Esophagus squamous epithelium (tissue), 5 donors: ENCODE results near the gene MINDY4B. TPM values are rescaled to one million over a fixed set of nuclear protein-coding genes. Genes with fewer than 3 reads are reported as not detected.

Experiments used
- DNase-seq: peaks from one replicate; lab custom pipeline; 2025; lab: John Stamatoyannopoulos, UW
- H3K27ac ChIP-seq, 4 donors: fragments of 200-600 bp; sonication (generic); one replicate each; pipeline ENCODE4 v1.5.1; 2016 to 2019; ENCODE audit warnings: mild to moderate bottlenecking in 1 of 4
- H3K27me3 ChIP-seq, 4 donors: fragments of 200-600 bp; sonication (generic); 1 replicate in 3 of 4; 2 replicates in 1 of 4; pipeline versions ENCODE4 v1.5.1 to v1.6.0; 2017 to 2021; ENCODE audit warnings: antibody characterized with exemption in 1 of 4
- H3K36me3 ChIP-seq, 3 donors: fragments of 200-600 bp; sonication (generic); one replicate each; pipeline ENCODE4 v1.5.1; 2016 to 2019
- H3K4me1 ChIP-seq, 3 donors: fragments of 200-600 bp; sonication (generic); one replicate each; pipeline ENCODE4 v1.5.1; 2017 to 2019
- H3K4me3 ChIP-seq, 4 donors: fragments of 200-600 bp; sonication (generic); 1 replicate in 3 of 4; 2 replicates in 1 of 4; pipeline ENCODE4 v1.5.1; 2016 to 2019; ENCODE audit warnings: mild to moderate bottlenecking in 2 of 4, moderate library complexity in 1 of 4
- H3K9me3 ChIP-seq, 3 donors: fragments of 200-600 bp; sonication (generic); one replicate each; pipeline ENCODE4 v1.5.1; 2016 to 2019
- CTCF ChIP-seq, 6 experiments: fragments of 450-650 bp in 4 of 6; fragments of 200-600 bp in 2 of 6; sonication (generic) in 2 of 6; IDR thresholded peaks; one replicate each; pipeline ENCODE4 v1.5.1; 2016 to 2019; ENCODE audit warnings: antibody characterized with exemption in 6 of 6, mild to moderate bottlenecking in 4 of 6, moderate library complexity in 4 of 6
- POLR2A ChIP-seq, 4 donors: fragments of 450-650 bp; IDR thresholded peaks; one replicate each; pipeline ENCODE4 v1.6.1; 2017; ENCODE audit warnings: antibody characterized with exemption in 4 of 4, mild to moderate bottlenecking in 4 of 4, moderate library complexity in 3 of 4
- WGBS, 2 donors: methylation state at CpG; one replicate each; pipeline ENCODE4 v1.1.5; 2018; 5-methylcytosine and 5-hydroxymethylcytosine counted together
- intact Hi-C: fragments of 100-400 bp; cut with DNase I; formaldehyde crosslinking; loops from one replicate; pipeline ENCODE4 v1.15.0; 2022
- total RNA-seq, 4 donors: library from RNA; depleted of rRNA; stranded (reverse); fragments of >200 nt; gene quantifications; one replicate each; pipeline ENCODE4 v1.1.0, GENCODE V29; 2016
- donor health status: DM: yes; HTN: yes; CAD: no.

The MINDY4B gene
- total RNA-seq, 4 donors from 2014 or later, result not detected

GRCh38 chr3:150913133-150913922 lies 8.1 kb upstream of the MINDY4B start:
- Histone ChIP-seq H3K9me3 (no peaks in the 10 kb centered on the region), H3K36me3 (no peaks in the 10 kb centered on the region), H3K27me3 (peaks cover 0 to 29% (median 0%) of the 10 kb centered on the region in 4 donors), H3K4me3 (no peak overlapping the region), H3K4me1 (no peaks in the 10 kb centered on the region), H3K27ac (no peak overlapping the region)
- no peak for TF ChIP-seq CTCF (IDR thresholded peaks at IDR 0.05)
- TF ChIP-seq POLR2A (IDR thresholded peaks at IDR 0.05), result no peak
- no peak for DNase-seq
- WGBS, 2 donors, result 60 to 62% methylated on average over 4 of the region's 4 CpGs
- intact Hi-C loops, result no loop called here

GRCh38 chr3:150912501-150912900 lies 7.3 kb upstream of the MINDY4B start:
- Histone ChIP-seq H3K9me3 (no peaks in the 10 kb centered on the region), H3K4me1 (no peaks in the 10 kb centered on the region), H3K27me3 (peaks cover 0 to 28% (median 0%) of the 10 kb centered on the region in 4 donors), H3K36me3 (no peaks in the 10 kb centered on the region), H3K4me3 (no peak overlapping the region), H3K27ac (no peak overlapping the region)
- intact Hi-C loops, result no loop called here
- 53% methylated on average over 3 of the region's 3 CpGs for WGBS, 2 donors
- no peak for TF ChIP-seq CTCF (IDR thresholded peaks at IDR 0.05)
- TF ChIP-seq POLR2A (IDR thresholded peaks at IDR 0.05), result no peak
- no peak for DNase-seq

GRCh38 chr3:150911771-150912170 lies 6.5 kb upstream of the MINDY4B start:
- Histone ChIP-seq H3K27me3 (peaks cover 0 to 27% (median 0%) of the 10 kb centered on the region in 4 donors), H3K36me3 (no peaks in the 10 kb centered on the region), H3K9me3 (no peaks in the 10 kb centered on the region), H3K27ac (no peak overlapping the region), H3K4me3 (no peak overlapping the region), H3K4me1 (no peaks in the 10 kb centered on the region)
- no peak for DNase-seq
- intact Hi-C loops, result no loop called here
- TF ChIP-seq POLR2A (IDR thresholded peaks at IDR 0.05), result no peak
- no peak for TF ChIP-seq CTCF (IDR thresholded peaks at IDR 0.05)

- intact Hi-C loops, result no loop called here
- Histone ChIP-seq H3K4me3 (no peak overlapping the region), H3K27me3 (peaks cover 0 to 27% (median 0%) of the 10 kb centered on the region in 4 donors), H3K4me1 (no peaks in the 10 kb centered on the region), H3K9me3 (no peaks in the 10 kb centered on the region), H3K27ac (no peak overlapping the region), H3K36me3 (no peaks in the 10 kb centered on the region)
- 50 to 63% methylated on average over 1 of the region's 1 CpG for WGBS, 2 donors
- TF ChIP-seq CTCF (IDR thresholded peaks at IDR 0.05), result no peak
- DNase-seq, result no peak
Measured at GRCh38 chr3:150906461-150906860, 1.2 kb upstream of the MINDY4B start.

GRCh38 chr3:150905746-150906145 lies 507 bp upstream of the MINDY4B start:
- peaks cover 0 to 27% (median 0%) of the 10 kb centered on the region in 4 donors for H3K27me3 ChIP-seq
- 20 to 61% methylated on average over 1 of the region's 1 CpG for WGBS, 2 donors
- H3K9me3 ChIP-seq, result no peaks in the 10 kb centered on the region
- no peak overlapping the region for H3K27ac ChIP-seq
- H3K4me1 ChIP-seq, result no peaks in the 10 kb centered on the region
- no peak overlapping the region for H3K4me3 ChIP-seq
- TF ChIP-seq POLR2A (IDR thresholded peaks at IDR 0.05) (no peak), CTCF (IDR thresholded peaks at IDR 0.05) (no peak)
- no peaks in the 10 kb centered on the region for H3K36me3 ChIP-seq
- intact Hi-C loops, result no loop called here
- no peak for DNase-seq
